Measurements from ENCODE around the gene SPATC1L.

Gene SPATC1L

DNA sequence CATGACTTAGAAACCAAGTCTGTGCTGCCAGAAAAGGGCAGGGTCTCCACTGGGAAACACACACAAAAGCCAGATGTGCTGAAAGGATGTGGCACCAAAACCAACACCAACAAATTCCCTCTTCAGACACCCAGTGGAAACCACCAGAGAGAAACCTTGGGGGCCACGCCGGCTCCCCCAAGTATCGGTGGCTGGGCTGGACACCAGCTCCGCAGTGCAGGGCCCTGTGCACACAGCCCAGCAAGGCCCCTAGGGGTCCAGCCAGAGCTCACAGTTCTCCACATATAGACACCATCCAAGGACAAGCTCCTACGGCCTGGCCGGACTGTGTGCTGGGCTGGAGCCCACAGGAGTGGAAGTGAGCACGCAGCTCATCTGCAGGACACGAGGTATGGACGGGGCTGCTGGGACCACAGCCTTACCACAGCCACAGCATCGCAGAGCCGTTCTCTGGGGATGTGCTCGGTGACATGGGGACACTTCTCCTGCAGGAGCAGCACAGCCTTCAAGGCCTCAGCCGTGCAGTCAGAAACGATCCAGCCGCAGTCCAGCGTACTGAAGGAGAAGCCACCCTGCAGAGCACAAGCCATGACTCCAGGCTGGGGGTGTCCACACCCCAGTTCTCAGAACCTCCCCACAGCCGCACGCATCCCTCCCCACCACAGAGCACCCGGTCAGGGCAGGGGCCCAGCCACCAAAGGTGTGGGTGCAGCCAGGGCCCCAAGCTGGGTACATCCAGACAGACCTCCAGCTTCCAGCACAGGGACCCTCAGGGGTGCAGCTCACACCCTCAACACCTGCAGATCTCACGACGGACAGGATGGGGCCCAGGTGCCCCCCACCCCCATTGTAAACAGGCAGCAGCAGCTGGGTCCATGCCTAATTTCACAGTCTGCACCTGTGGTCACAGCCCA lies 23.0 kb upstream of the SPATC1L start:
- DNase-seq (ENCODE audit: low read depth in 1 of 2, low spot score in 1 of 2), result no peak
- TF ChIP-seq GABPA (IDR thresholded peaks at IDR 0.05; ENCODE audit: low read depth) (no peak), SPI1 (IDR thresholded peaks at IDR 0.05; ENCODE audit: borderline replicate concordance, low read depth) (no peak), POLR2AphosphoS5 (IDR thresholded peaks at IDR 0.05; ENCODE audit: low read depth) (no peak)
- TF ChIP-seq, protein P1, sequence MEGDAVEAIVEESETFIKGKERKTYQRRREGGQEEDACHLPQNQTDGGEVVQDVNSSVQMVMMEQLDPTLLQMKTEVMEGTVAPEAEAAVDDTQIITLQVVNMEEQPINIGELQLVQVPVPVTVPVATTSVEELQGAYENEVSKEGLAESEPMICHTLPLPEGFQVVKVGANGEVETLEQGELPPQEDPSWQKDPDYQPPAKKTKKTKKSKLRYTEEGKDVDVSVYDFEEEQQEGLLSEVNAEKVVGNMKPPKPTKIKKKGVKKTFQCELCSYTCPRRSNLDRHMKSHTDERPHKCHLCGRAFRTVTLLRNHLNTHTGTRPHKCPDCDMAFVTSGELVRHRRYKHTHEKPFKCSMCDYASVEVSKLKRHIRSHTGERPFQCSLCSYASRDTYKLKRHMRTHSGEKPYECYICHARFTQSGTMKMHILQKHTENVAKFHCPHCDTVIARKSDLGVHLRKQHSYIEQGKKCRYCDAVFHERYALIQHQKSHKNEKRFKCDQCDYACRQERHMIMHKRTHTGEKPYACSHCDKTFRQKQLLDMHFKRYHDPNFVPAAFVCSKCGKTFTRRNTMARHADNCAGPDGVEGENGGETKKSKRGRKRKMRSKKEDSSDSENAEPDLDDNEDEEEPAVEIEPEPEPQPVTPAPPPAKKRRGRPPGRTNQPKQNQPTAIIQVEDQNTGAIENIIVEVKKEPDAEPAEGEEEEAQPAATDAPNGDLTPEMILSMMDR (IDR thresholded peaks at IDR 0.05; ENCODE audit: insufficient read depth, low read length), result no peak
- TF ChIP-seq, protein P2, sequence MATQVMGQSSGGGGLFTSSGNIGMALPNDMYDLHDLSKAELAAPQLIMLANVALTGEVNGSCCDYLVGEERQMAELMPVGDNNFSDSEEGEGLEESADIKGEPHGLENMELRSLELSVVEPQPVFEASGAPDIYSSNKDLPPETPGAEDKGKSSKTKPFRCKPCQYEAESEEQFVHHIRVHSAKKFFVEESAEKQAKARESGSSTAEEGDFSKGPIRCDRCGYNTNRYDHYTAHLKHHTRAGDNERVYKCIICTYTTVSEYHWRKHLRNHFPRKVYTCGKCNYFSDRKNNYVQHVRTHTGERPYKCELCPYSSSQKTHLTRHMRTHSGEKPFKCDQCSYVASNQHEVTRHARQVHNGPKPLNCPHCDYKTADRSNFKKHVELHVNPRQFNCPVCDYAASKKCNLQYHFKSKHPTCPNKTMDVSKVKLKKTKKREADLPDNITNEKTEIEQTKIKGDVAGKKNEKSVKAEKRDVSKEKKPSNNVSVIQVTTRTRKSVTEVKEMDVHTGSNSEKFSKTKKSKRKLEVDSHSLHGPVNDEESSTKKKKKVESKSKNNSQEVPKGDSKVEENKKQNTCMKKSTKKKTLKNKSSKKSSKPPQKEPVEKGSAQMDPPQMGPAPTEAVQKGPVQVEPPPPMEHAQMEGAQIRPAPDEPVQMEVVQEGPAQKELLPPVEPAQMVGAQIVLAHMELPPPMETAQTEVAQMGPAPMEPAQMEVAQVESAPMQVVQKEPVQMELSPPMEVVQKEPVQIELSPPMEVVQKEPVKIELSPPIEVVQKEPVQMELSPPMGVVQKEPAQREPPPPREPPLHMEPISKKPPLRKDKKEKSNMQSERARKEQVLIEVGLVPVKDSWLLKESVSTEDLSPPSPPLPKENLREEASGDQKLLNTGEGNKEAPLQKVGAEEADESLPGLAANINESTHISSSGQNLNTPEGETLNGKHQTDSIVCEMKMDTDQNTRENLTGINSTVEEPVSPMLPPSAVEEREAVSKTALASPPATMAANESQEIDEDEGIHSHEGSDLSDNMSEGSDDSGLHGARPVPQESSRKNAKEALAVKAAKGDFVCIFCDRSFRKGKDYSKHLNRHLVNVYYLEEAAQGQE (IDR thresholded peaks at IDR 0.05; ENCODE audit: insufficient replicate concordance, low read depth), result no peak
- no peak overlapping the region for H3K27ac ChIP-seq (replicated peaks)
- H3K4me3 ChIP-seq (replicated peaks; ENCODE audit: insufficient read depth, low read length), result no peak overlapping the region
- H3K27me3 ChIP-seq (ENCODE audit: insufficient read depth, poor library complexity, severe bottlenecking), result no peaks in the 10 kb centered on the region

DNA sequence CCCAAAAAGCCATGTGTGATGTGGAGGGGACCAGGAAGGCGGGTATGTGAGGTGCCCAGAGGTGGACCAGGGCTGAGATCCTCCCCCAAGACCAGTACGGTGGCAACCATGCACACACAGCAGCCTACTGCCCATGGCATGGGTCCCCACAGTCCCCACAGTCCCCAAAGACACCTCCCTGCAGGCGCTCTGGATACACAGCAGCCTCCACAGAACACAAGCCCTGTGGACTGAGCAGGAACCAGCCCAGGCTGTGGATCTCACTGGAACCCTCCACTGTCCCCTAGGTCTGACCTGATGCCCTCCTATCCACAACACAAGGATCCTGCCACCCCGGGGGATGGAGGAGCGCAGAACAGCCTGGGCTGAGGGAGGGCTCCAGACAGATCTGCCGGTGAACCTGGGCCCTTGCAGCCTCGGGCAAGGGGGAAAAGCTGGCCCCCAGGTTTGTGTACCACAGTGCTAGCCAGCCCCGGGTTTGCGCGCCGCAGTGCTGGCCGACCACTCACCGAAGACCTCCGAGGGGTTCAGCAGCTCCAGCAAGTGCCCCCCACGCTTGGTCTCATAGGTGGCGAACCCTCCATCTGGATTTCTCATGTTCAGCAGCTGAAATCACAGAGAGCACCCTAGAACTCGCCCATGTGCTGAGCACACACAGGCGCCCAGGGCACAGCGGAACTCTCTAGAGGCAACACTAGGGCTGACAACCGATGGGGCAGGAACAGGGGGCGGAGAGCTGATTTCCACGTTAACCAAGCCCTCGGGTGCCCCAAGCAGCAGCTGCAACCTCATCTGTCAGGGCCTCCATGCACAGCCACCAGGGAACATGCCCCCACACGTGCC lies 22.1 kb upstream of the SPATC1L start:
- no peak for DNase-seq (ENCODE audit: low read depth in 1 of 2, low spot score in 1 of 2)
- Histone ChIP-seq H3K4me3 (replicated peaks; ENCODE audit: insufficient read depth, low read length) (no peak overlapping the region), H3K27me3 (ENCODE audit: insufficient read depth, poor library complexity, severe bottlenecking) (no peaks in the 10 kb centered on the region), H3K27ac (replicated peaks) (no peak overlapping the region)
- TF ChIP-seq GABPA (IDR thresholded peaks at IDR 0.05; ENCODE audit: low read depth) (no peak), SPI1 (IDR thresholded peaks at IDR 0.05; ENCODE audit: borderline replicate concordance, low read depth) (no peak), POLR2AphosphoS5 (IDR thresholded peaks at IDR 0.05; ENCODE audit: low read depth) (no peak)
- TF ChIP-seq, protein P2 (IDR thresholded peaks at IDR 0.05; ENCODE audit: insufficient replicate concordance, low read depth), result no peak

DNA sequence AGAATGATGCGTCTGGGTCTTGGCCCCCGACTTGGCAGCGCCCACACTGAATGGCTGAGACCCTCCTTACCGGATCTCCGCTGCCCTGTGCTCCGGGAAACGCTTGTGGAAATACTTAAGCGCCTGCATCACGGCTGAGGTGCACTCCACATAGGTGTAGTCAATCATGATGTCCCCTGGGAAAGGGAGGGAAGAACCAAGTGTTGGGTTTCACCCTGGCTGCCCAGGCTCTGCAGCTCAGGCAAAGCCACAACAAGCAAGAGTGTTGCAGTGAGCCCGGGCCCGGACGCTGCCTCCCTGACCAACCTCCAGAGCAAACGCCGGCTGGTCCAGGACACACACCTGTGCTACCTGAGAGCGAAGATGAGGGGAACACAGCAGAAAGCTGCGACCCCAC lies 21.5 kb upstream of the SPATC1L start:
- no peak for TF ChIP-seq POLR2AphosphoS5 (IDR thresholded peaks at IDR 0.05; ENCODE audit: low read depth)

DNA sequence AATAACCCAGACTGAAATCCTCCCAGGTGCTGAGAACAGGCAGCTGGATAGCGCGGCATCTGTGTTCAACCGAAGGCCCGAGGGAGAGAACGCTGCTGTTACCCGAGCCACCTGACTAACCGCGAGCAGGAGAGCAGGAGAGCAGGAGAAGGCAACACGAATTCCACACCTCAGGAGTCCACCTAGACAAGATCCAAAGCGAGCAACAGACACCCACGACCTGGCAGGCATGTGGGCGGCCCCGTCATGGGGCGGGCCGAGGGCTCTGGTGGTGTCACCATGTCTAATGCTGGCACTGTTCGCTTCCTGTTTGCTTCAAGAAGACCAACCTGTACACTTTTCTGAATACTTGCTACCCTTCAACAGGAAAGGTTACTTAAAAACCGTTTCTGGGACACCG lies 20.9 kb upstream of the SPATC1L start:
- no peak for TF ChIP-seq SPI1 (IDR thresholded peaks at IDR 0.05; ENCODE audit: borderline replicate concordance, low read depth)
- TF ChIP-seq, protein P1 (IDR thresholded peaks at IDR 0.05; ENCODE audit: insufficient read depth, low read length), result no peak
- TF ChIP-seq, protein P2 (IDR thresholded peaks at IDR 0.05; ENCODE audit: insufficient replicate concordance, low read depth), result no peak
- TF ChIP-seq POLR2AphosphoS5 (IDR thresholded peaks at IDR 0.05; ENCODE audit: low read depth), result no peak
- TF ChIP-seq GABPA (IDR thresholded peaks at IDR 0.05; ENCODE audit: low read depth), result no peak
- no peaks in the 10 kb centered on the region for H3K27me3 ChIP-seq (ENCODE audit: insufficient read depth, poor library complexity, severe bottlenecking)
- H3K27ac ChIP-seq (replicated peaks), result no peak overlapping the region
- H3K4me3 ChIP-seq (replicated peaks; ENCODE audit: insufficient read depth, low read length), result no peak overlapping the region
- no peak for DNase-seq (ENCODE audit: low read depth in 1 of 2, low spot score in 1 of 2)

More for the DNA sequence above, 21.5 kb upstream of the SPATC1L start:
- no peak for DNase-seq (ENCODE audit: low read depth in 1 of 2, low spot score in 1 of 2)
- Histone ChIP-seq H3K27ac (replicated peaks) (no peak overlapping the region), H3K4me3 (replicated peaks; ENCODE audit: insufficient read depth, low read length) (no peak overlapping the region), H3K27me3 (ENCODE audit: insufficient read depth, poor library complexity, severe bottlenecking) (no peaks in the 10 kb centered on the region)
